ENCODE results near the gene KRT82.
"Not testable (repeated sequence)": the region's sequence is repeated elsewhere in the genome, so short reads cannot be mapped to it uniquely, and the experiment has no call there.

KRT82 gene

GRCh38 chr12:52413202-52413601 lies 7.1 kb upstream of the KRT82 start:
- DNase-seq (ENCODE audit: low read depth in 1 of 2, low spot score in 1 of 2) = no peak

DNA sequence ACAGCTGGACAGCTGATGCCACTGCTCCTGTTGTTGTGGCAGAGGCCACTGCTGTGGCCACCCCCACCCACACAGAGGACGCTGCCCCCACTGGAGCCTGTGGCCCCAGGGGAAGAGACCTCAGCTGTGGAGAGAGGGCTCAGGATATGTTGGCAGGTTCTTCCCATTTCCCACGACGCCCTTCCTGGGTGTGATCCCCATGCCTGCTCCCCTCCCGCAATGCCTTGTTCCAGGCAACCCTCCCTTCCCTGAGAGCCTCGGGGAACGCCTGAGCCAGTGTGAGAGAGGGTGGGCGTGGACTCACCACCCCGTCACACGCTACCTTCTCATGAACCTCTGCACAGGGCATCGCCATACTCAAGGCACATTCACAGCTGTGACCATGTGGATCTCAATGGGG lies 5.7 kb upstream of the KRT82 start:
- no peak for DNase-seq (ENCODE audit: low read depth in 1 of 2, low spot score in 1 of 2)

GRCh38 chr12:52410589-52411248 lies 4.6 kb upstream of the KRT82 start:
- DNase-seq (ENCODE audit: low read depth in 1 of 2, low spot score in 1 of 2) = not testable (repeated sequence)

GRCh38 chr12:52407918-52408317 lies 1.8 kb upstream of the KRT82 start:
- no peak for DNase-seq (ENCODE audit: low read depth in 1 of 2, low spot score in 1 of 2)

- no peak for DNase-seq (ENCODE audit: low read depth in 1 of 2, low spot score in 1 of 2)
Observed at GRCh38 chr12:52404951-52405350, 1.2 kb downstream of the KRT82 start.

DNA sequence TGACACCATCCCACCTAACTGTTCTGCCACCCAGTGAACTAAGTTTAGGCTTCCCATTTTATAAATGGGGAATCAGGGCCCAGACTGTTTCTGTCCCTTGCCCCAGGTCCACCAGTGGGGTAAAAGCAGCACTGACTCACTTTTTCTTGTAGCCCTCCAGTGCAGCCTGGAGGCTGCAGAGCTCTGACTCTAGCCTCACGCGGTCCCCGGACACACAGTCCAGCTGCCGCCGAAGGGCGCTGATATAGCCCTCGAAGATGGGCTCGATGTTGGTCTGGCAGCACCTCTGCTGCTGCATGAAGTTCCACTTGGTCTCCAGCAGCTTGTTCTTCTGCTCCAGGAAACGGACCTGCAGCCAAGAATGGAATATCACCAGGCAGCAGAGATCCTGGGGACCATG lies 2.6 kb downstream of the KRT82 start:
- no peak for DNase-seq (ENCODE audit: low read depth in 1 of 2, low spot score in 1 of 2)

DNA sequence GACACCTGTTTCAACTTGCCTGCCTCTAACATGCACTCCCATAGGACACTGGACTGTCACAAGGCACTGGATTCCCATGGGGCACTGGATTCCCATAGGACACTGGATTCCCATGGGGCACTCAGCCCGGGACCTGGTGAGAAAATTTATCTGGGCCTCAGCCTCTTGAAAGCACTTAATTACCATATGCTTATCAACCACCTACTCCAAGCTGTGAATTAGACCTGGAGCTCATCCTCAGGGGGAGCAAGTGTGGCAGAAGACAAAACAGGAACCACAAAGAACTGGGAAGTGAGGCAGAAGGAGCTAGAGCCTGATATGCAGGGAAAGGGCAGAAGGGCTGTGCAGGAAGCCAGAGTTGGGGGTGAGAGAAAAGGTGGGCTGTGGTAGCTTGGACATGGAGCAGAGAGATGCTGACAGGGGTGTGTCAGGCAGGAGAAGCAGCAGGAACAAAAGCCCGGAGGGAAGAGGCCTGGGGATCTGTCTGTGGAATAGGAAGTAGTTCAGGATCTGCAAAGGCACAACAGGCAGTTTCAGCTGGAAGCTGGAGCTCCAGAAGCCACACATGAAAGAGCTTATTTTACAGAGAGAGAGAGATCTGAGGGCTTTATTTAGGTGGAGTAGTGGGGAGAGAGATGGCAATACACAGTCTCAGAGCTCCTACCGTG lies 3.1 kb downstream of the KRT82 start:
- DNase-seq (ENCODE audit: low read depth in 1 of 2, low spot score in 1 of 2) = no peak

DNA sequence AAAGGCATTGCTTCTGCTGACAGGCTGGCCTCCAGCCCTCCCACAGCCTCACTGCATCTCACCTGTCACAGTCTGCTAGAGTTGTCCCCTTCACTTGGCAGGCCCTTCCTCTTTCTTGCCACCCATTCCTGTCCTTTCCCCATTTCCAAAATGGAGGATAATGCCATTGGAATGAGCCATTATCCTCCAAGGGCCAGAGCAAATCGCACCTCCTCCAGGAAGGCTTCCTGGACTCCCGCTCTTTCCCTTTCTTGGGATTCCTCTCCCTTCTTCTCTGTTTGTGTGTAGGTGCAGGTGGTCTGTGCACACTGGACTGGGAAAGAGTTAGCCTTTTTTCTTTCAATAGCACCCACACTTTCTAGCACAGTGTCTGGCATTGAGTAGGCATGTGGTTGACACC lies 3.8 kb downstream of the KRT82 start:
- no peak for DNase-seq (ENCODE audit: low read depth in 1 of 2, low spot score in 1 of 2)

DNA sequence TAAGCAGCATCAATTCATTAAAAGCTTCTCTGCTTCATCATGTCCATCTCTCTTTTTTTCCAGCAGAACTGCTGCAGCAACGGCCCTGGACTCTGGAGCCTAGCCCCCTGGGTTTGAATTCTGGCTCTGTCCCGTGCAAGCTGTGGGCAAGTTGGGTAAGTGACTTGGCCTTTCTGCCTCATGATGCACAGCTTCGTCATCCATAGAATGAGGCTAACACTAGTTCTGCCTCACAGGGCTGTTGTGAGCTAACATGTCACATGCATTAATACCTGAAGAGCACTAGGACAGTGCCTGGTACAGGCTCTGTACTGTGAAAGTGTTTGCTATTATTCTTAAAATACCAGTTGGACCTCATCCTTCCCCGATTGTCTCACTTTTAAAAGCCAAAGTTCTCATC lies 4.2 kb downstream of the KRT82 start:
- no peak for DNase-seq (ENCODE audit: low read depth in 1 of 2, low spot score in 1 of 2)

DNA sequence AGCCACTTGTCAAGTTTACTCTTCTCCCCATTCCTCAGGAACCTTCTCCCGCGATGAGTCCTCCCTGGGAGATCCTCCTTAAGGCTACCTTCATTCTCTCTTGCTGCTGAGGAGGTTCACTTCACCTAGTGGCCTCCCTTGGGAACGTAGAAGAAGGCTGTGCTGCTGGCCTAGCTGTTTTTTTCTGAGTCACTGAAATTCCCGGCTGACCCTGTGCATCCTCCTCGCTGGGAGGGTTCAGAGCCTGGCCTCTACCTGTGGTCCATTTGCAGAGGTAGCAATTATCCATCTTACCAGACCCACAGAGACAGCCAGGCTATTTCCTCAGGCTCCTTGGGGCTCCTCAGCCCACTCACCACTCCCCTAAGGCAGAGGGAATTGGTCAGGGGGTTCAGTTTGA lies 4.6 kb downstream of the KRT82 start:
- no peak for DNase-seq (ENCODE audit: low read depth in 1 of 2, low spot score in 1 of 2)

DNA sequence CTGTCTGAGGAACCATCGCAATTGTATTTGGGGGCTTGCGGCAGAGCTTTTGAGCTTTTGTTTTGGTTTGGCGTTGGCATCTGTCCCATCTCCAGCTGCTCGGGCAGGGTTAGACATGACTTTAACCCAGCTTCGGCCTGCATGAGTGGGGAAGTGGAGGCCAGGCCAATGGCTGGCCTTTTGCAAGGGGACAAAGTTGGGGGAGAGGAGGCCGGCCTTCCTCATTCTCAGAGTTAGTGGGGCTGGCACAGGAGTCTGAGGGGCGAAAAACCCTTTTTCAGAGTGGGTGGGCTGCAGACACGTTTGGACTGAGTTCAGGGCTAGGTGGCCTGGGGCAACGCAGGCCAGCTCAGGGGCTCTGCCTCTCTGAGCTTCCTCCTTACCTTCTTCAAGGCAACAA lies 5.2 kb downstream of the KRT82 start:
- DNase-seq (ENCODE audit: low read depth in 1 of 2, low spot score in 1 of 2) = no peak

DNA sequence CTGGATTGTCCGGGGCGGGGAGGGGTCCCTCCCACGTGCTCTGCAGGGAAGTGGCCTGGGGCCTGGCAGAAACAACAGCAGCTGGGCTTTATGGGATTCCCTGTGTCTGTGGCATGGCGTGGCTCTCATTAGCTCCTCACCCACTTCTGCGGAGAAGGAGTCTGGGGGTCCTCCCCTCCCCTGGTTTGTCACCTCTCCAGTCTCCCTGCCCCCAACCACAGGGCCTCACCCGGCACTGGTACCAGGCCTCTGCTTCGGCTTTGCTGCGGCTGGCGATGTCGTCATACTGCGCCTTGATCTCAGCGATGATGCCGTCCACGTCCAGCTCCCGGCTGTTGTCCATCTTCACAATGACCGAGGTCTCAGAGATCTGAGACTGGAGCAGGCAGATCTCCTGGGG lies 6.4 kb downstream of the KRT82 start:
- DNase-seq (ENCODE audit: low read depth in 1 of 2, low spot score in 1 of 2) = no peak

DNA sequence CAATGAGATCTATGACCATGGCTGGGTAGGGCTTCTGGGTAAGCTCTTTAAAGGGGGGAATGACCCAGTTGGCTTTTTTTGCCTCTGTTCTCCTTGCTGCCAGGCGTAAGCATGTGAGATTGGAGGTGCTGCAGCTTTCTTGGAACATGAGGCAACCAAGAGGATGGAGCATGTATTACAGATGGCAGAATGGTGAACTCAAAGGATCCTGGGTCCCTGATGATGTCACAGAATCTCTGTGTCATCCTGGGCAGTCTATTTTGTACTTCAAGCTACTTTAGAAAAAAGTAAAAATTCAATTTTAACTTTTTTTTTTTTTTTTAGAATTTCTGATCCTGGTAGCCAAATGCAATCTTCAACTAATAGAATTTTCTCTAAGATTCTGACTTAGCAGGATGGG lies 8.0 kb downstream of the KRT82 start:
- DNase-seq (ENCODE audit: low read depth in 1 of 2, low spot score in 1 of 2) = no peak

- no peak for DNase-seq (ENCODE audit: low read depth in 1 of 2, low spot score in 1 of 2)
Observed at GRCh38 chr12:52396656-52397055, 9.5 kb downstream of the KRT82 start.

GRCh38 chr12:52395761-52396434 lies 10.2 kb downstream of the KRT82 start:
- DNase-seq (ENCODE audit: low read depth in 1 of 2, low spot score in 1 of 2) = no peak

DNA sequence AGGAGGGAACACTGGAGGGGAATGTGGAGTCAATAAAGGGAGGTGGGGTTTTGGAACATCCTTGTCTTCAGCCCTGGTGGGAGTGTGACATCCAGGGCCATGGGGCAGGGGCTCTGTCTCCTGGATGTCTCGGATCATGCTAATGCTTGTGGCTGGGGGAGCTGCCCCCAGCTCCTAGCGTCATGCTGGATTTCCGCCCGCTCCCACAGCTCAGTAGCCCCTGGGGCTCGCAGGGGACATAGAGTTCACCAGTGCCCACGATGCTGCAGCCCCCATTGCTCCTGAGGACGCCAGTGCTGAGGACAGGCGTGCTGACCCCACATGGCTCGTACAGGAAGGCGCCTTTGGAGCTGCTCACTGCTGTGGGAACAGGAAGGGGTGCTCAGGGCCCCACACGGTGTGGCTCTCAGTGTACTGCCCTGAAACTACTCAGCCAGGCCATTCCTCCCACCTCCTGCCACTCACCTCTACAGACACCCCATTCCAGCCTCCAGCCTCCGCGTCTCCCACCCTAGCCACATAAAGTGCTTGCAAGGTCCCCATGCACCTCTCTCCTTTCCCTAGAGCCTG lies 11.2 kb downstream of the KRT82 start:
- no peak for DNase-seq (ENCODE audit: low read depth in 1 of 2, low spot score in 1 of 2)

- DNase-seq (ENCODE audit: low read depth in 1 of 2, low spot score in 1 of 2) = no peak
Observed at GRCh38 chr12:52392465-52393007, 13.6 kb downstream of the KRT82 start.

GRCh38 chr12:52391618-52392002 lies 14.5 kb downstream of the KRT82 start:
- no peak for DNase-seq (ENCODE audit: low read depth in 1 of 2, low spot score in 1 of 2)

- no peak for DNase-seq (ENCODE audit: low read depth in 1 of 2, low spot score in 1 of 2)
Observed at GRCh38 chr12:52390739-52391617, 15.2 kb downstream of the KRT82 start.

DNA sequence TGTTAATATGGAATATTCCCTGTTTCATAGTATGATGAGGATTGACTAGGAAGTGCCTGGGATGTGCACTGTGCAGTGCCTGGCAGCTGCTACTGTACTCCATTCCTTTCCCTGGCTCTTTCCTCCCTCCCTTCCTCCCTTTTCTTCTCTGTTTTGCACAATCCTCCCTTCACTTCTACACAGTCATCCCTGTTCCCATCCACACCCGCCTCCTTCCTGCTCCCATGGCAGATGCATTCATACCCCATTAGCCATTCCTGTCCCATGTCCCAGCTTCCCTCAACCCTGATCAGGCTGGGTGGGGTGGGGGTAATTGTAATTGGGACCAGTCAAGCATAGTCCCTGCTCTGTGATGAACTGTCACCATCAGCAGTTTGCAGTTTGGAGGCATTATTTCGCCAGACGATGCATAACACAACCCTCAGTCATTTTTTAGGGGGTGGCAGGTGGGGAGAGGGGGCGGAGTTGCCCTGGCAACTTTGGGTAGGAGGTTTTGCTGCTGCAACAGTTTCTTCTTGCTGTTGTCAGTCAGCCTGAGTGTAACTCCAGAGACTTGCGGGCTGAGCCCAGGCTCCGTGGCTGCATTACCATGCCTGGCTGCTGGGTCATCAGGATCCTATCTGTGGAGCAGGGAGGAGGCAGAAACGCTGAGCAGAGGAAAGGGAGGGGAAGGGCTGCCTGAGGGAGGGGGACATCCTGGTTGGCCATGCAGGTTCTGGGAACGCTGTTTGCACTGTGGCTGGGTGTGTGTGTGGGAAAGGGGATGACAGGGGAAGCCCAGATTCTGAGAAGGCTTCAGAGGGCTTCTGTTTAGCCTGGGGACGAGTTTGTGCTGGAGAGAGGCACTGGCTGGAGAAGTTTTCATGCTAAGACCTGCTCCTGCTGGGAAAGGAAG lies 16.6 kb downstream of the KRT82 start:
- DNase-seq (ENCODE audit: low read depth in 1 of 2, low spot score in 1 of 2) = no peak
